Measurements from ENCODE around the gene GIMAP8. TPM values are rescaled to one million over a fixed set of nuclear protein-coding genes. Genes with fewer than 3 reads are reported as not detected.
A peak's percentile ranks its signal among the peaks of the same experiment; 100 is the strongest.

Gene GIMAP8
- total and polyA plus RNA-seq, 2 of the 8 experiments (the other 6 are each of a cell fraction or from before 2014, with no cell fraction given) = not detected

- Histone ChIP-seq H4K91ac (replicated peaks; ENCODE audit: insufficient read length, low read length) (no peak overlapping the region), H3K79me2 (ENCODE audit: control insufficient read depth in 1 of 2, insufficient read depth in 2 of 2, low read length in 2 of 2) (peaks cover 0 to 24% of the 10 kb centered on the region in 2 experiments; a peak in 2 of 4 replicates), H3K79me1 (ENCODE audit: low read depth, low read length) (peaks cover 5% of the 10 kb centered on the region), H3K23me2 (ENCODE audit: low read depth, low read length) (peaks cover 4% of the 10 kb centered on the region; the same call in 1 of the 2 replicates), H3K14ac (ENCODE audit: insufficient read length) (no peak overlapping the region), H2BK5ac (ENCODE audit: low read depth, low read length) (no peak overlapping the region), H3K4me3 (ENCODE audit: extremely low read depth in 1 of 4, insufficient read depth in 2 of 4, low read depth in 3 of 4, low read length in 4 of 4) (no peak overlapping the region), H3K4ac (replicated peaks; ENCODE audit: insufficient read length, low read depth, low read length) (no peak overlapping the region), H4K8ac (ENCODE audit: extremely low read depth, insufficient read depth, low read length) (0 out of 2 replicates have a peak overlapping the region, but pooled peaks have one; percentile 29), H2BK20ac (ENCODE audit: low read length) (no peak overlapping the region), H2BK12ac (ENCODE audit: low read depth, low read length) (no peak overlapping the region), H3K27ac (ENCODE audit: low read depth, low read length) (no peak overlapping the region), H3K36me3 (ENCODE audit: control insufficient read depth in 2 of 4, insufficient read depth in 4 of 4, low read length in 3 of 4) (peaks cover 7 to 37% (median 15%) of the 10 kb centered on the region in 4 experiments), H3K4me2 (ENCODE audit: insufficient read depth in 1 of 2, low read depth in 2 of 2, low read length in 2 of 2) (no peak overlapping the region), H3K27me3 (replicated peaks in 1 of 4; ENCODE audit: control insufficient read depth in 3 of 4, extremely low read depth in 1 of 4, insufficient read depth in 3 of 4, low read length in 3 of 4) (no peaks in the 10 kb centered on the region), H3K9ac (replicated peaks in 1 of 4; ENCODE audit: extremely low read depth in 1 of 4, low read depth in 3 of 4, low read length in 3 of 4) (no peak overlapping the region), H2BK120ac (replicated peaks; ENCODE audit: low read depth, low read length) (no peak overlapping the region), H3K9me3 (ENCODE audit: insufficient read depth in 2 of 2, low read depth in 1 of 2, low read length in 1 of 2) (no peaks in the 10 kb centered on the region), H2BK15ac (ENCODE audit: low read length) (no peak overlapping the region), H3K23ac (ENCODE audit: insufficient read length) (no peak overlapping the region), H3K4me1 (replicated peaks in 1 of 4; ENCODE audit: control insufficient read depth in 3 of 4, insufficient read depth in 4 of 4, low read length in 3 of 4) (peaks cover 17 to 26% (median 21%) of the 10 kb centered on the region in 4 experiments), H4K5ac (ENCODE audit: insufficient read length, low read depth, low read length) (no peak overlapping the region), H3K56ac (replicated peaks; ENCODE audit: insufficient read length, low read depth, low read length) (no peak overlapping the region), H4K20me1 (replicated peaks in 1 of 2; ENCODE audit: control insufficient read depth in 1 of 2, insufficient read depth in 2 of 2, low read length in 2 of 2) (peaks cover 0 to 3% of the 10 kb centered on the region in 2 experiments), H2AK5ac (ENCODE audit: low read depth, low read length) (no peak overlapping the region), H2AFZ (ENCODE audit: low read length) (no peak overlapping the region), H3K18ac (ENCODE audit: extremely low read depth, low read length) (no peak overlapping the region)
- 85% methylated on average over 17 of the region's 22 CpGs; no CpG with 5 or more reads in 1 of the 2 experiments for WGBS, 2 experiments (ENCODE audit: extremely low coverage in 1 of 2, insufficient coverage in 1 of 2, insufficient read length in 1 of 2, insufficient replicate concordance in 2 of 2, low coverage in 1 of 2, low lambda C conversion rate in 2 of 2, missing lambda C conversion rate in 1 of 2)
- FAIRE-seq (no peak), DNase-seq (ENCODE audit: low read depth in 1 of 2, low spot score in 2 of 2) (no peak)
- ChIA-PET POLR2A (ENCODE audit: partially characterized antibody) (interaction anchor here (0.7 to 14.9 kb wide), 9 partner anchors 9 to 673 kb away, joined by 3 to 230 read pairs (median 6); partner anchors contain the start of gene REPIN1), CTCF (ENCODE audit: partially characterized antibody) (interaction anchor here (0.6 to 3.8 kb wide), 7 partner anchors 10 to 390 kb away, joined by 3 to 16 read pairs (median 3); no protein-coding TSS in a partner anchor)
- TF ChIP-seq HDAC6 (IDR thresholded peaks at IDR 0.05; ENCODE audit: low read depth, low read length) (no peak), CBX5 (IDR thresholded peaks at IDR 0.05; ENCODE audit: low read depth, low read length) (no peak), TCF12 (IDR thresholded peaks at IDR 0.05; ENCODE audit: low read depth, low read length) (no peak)
Observed at GRCh38 chr7:150408393-150409299, 41.8 kb upstream of the GIMAP8 start.

All from H1 (cell line).